Fibroblast of pulmonary artery (primary cell): ENCODE data around the gene ZNF132.
A peak's percentile ranks its signal among the peaks of the same experiment; 100 is the strongest.
"Not testable (repeated sequence)": the region's sequence is repeated elsewhere in the genome, so short reads cannot be mapped to it uniquely, and the experiment has no call there.

Source experiments
- DNase-seq: peaks from one replicate; pipeline ENCODE4 v3.0.0-alpha.2; 2010; ENCODE audit warnings: low read depth
- H3K4me3 ChIP-seq: replicated peaks from 2 replicates; pipeline ENCODE4 v1.5.1; 2011; ENCODE audit warnings: low read depth, mild to moderate bottlenecking, control low read depth, low read length, moderate library complexity
- TF ChIP-seq, protein P1 (sequence below): IDR thresholded peaks from 2 replicates; pipeline ENCODE4 v1.5.1; 2011; ENCODE audit warnings: mild to moderate bottlenecking, control low read depth, low read length, inconsistent platforms; ENCODE audit errors: missing control alignments

Gene ZNF132

DNA sequence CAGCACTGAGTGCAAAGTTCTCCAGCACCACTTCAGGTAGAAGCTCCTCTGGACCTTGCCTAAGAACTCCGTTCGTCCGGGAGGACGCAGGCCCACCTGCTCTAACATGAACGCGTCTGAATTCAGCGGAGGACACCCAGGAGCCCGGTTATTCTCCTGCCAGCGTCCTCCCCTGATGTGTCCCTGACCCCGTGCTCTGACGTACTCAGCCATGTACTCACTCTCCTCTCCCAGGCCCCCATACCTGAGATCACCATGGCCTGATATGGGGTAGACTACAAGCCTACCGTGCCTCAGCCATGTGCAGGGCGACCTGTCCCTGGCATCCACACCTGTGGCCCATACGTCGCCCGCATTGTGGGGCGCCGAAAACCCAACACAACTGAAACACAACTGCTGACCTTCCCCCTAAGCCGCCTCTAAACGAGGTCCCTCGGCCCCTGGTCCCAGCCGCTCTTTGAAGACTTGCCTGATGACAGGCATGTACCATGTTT is 32.2 kb downstream of the ZNF132 start:
- TF ChIP-seq, protein P1, sequence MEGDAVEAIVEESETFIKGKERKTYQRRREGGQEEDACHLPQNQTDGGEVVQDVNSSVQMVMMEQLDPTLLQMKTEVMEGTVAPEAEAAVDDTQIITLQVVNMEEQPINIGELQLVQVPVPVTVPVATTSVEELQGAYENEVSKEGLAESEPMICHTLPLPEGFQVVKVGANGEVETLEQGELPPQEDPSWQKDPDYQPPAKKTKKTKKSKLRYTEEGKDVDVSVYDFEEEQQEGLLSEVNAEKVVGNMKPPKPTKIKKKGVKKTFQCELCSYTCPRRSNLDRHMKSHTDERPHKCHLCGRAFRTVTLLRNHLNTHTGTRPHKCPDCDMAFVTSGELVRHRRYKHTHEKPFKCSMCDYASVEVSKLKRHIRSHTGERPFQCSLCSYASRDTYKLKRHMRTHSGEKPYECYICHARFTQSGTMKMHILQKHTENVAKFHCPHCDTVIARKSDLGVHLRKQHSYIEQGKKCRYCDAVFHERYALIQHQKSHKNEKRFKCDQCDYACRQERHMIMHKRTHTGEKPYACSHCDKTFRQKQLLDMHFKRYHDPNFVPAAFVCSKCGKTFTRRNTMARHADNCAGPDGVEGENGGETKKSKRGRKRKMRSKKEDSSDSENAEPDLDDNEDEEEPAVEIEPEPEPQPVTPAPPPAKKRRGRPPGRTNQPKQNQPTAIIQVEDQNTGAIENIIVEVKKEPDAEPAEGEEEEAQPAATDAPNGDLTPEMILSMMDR: no peak
- H3K4me3 ChIP-seq: peak overlapping the region; percentile 91
- DNase-seq: no peak

DNA sequence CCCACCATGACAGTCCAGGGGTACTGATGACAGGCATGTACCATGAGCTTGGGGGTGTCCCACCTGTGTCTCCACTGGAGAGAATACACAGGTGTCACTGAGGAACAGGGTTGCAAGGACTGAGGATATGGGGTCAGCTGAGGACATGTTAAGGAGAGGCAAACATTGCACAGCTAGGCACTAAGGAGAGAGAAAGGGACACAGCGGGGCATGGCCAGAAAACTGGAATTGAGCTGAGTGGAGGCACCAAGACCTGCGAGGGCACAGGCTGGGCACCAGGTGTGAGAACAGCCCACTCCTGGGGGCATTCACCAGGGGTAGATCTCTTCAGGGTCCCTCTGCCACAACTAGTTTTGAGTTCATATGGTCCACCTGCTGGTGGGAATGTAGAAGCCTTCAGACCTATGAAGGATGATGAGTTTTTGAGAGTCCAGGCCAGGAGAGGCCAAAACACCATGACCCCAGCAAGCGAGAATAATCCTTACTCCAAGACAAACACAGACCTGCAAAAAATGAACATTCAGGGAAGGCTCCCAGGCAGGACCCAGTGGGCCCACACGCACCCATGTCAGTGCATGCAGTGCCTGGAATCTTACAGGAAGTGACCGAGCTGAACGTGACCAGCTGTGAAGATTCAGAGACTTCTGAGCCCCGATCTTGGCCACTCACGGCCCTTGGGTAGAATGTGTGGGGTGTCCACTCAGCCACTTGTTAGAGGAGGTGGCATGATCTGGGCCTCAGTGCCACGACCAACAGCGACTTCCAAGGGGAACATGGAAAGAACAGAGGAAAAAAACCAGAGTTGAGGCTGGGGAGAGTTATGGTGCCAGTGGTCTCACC is 32.9 kb downstream of the ZNF132 start:
- TF ChIP-seq, protein P1: peak; percentile 42
- peak overlapping the region; percentile 91 for H3K4me3 ChIP-seq
- no peak for DNase-seq

DNA sequence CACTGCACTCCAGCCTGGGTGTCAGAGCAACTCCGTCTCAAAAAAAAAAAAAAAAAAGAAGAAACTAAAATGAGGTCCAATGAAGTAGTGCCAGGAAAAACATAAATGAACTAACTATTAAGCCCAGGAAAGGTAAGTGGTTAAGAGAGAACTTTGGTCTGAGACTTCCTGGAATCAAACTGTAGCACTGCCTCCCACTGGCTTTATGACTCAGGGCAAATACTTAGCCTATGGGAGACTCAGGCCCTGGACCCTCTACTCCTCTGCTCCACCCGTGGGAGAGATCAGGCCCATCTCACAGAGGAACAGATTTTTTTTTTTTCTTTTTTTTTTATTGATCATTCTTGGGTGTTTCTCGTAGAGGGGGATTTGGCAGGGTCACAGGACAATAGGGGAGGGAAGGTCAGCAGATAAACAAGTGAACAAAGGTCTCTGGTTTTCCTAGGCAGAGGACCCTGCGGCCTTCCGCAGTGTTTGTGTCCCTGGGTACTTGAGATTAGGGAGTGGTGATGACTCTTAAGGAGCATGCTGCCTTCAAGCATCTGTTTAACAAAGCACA is 36.0 kb downstream of the ZNF132 start:
- not testable (repeated sequence) for DNase-seq, H3K4me3 ChIP-seq

DNA sequence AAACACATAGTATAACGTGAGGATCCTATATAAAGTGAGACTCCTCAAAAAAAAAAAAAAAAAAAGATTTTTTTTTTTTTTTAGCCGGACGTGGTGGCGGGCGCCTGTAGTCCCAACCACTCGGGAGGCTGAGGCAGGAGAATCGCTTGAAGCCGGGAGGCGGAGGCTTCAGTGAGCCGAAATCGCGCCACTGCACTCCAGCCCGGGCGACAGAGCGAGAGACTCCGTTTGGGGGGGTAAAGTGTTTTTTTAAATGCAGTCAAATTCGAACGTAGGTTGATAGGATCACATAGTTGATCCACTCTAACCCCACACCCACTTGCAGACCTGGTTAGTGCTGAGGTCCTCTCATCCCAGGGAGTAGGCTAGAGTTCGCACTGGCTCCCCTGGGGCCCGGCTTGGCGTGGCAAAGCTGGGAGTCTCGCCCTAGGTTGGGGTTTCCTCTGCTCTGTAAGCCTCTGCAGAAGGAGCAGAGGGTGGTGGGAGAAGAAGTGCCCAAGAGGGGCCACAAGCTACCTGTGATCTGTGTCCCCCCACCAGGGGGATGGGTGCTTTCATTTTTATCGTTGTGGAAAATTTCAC is 38.0 kb downstream of the ZNF132 start:
- no peak for DNase-seq
- TF ChIP-seq, protein P1: no peak
- peak overlapping the region; percentile 63 for H3K4me3 ChIP-seq

DNA sequence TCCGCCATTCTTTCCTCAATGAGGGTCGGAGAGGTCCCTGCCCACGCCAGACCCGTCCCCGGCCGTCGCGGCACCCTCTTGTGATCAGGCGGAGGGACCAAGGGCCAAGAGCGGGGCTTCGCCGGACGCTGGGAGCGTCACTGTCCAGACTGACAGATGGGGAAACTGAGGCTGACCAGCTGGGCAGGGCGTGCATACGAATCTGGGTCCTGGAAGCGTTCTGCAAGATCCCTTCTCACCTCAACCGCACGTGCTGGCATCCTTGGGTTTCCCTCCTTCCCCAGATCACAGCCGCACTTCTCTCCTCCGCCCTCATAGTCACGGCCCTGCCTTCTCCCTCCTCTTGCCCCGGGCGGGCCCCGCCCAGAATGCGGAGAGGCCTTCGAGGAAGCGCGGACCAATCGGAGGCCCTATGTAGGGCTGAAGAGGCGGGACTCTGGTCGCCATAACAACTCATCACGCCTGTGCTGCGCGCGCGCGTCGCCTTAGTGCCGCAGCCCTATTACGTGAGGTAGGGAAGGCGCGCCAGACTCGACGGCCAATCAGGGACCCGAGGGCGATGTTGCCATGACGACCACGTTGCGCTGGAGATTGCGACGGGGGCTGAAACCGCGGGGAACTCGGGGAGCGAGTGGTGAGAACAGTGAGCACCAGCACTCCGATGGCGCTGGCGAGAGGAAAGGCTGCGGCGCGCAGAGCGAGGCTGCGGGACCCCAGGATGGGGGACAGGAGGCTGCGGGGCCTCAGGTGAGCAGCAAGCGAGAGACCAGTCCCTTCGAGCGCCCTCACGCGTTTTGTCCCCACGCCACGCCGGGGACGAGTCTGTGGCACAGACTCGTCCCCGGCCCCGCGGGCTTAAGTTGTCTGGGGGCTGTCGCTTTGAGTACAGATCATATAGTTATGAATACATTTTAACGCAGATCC is 38.8 kb downstream of the ZNF132 start:
- peak; percentile 100 for DNase-seq
- H3K4me3 ChIP-seq: peak overlapping the region; percentile 63
- TF ChIP-seq, protein P1: no peak

DNA sequence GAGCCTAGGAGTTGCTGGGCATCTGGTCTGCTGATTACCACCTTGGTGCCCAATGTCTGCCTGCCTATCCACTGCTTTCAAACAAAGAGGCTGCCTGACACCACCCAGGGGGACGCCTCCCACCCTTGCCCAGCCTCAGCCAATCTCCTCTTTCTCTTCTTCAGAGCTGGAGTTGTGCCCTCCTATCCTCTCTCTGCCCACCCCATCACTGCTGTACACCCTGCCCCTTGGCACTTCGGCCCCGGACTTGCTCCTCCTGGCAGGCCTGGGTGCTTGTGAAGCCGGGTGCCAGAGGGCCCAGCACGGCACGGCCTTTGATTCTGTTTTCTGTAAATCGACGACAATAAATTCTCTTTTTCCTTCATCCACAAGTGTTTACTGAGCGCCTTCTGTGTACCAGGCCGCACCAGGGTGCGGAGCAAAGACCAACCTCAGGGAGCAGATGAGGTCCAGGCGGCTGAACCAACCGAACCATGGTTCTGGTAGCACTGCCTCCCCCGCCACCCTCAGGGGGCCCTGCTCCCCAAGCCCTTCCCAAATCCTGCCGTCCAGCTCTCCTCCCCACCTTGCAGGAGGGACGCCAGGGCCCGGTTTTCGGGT is 39.5 kb downstream of the ZNF132 start:
- no peak for DNase-seq
- H3K4me3 ChIP-seq: peak overlapping the region; percentile 63
- TF ChIP-seq, protein P1: no peak
